Transverse colon (tissue), 4 donors: Measurements from ENCODE around the gene HSD17B8. TPM values are rescaled to one million over a fixed set of nuclear protein-coding genes. Genes with fewer than 3 reads are reported as not detected.

ENCODE experiments used
- DNase-seq: peaks from one replicate; pipeline ENCODE4 v3.0.0-alpha.2; 2019
- H3K27ac ChIP-seq, 4 donors: fragments of 200-600 bp; sonication (generic); 2 replicates each; pipeline ENCODE4 v1.5.1; 2016 to 2018; ENCODE audit warnings: inconsistent platforms in 4 of 4
- H3K27me3 ChIP-seq: fragments of 200-600 bp; sonication (generic); 2 replicates; pipeline ENCODE4 v1.5.1; 2017; ENCODE audit warnings: inconsistent platforms
- H3K36me3 ChIP-seq, 4 donors: fragments of 200-600 bp; sonication (generic); 2 replicates each; pipeline ENCODE4 v1.5.1; 2017 to 2019; ENCODE audit warnings: inconsistent platforms in 4 of 4
- H3K4me1 ChIP-seq, 4 donors: fragments of 200-600 bp; sonication (generic); 2 replicates each; pipeline ENCODE4 v1.5.1; 2017 to 2020; ENCODE audit warnings: inconsistent platforms in 4 of 4
- H3K4me3 ChIP-seq, 4 donors: fragments of 200-600 bp; sonication (generic); 1 replicate in 1 of 4; 2 replicates in 3 of 4; pipeline versions ENCODE4 v1.5.1 to v1.6.1; 2017 to 2019; ENCODE audit warnings: inconsistent platforms in 4 of 4
- H3K9me3 ChIP-seq, 2 donors: fragments of 200-600 bp; sonication (generic); 2 replicates each; pipeline ENCODE4 v1.5.1; 2017 to 2019; ENCODE audit warnings: inconsistent platforms in 2 of 2
- EP300 ChIP-seq: sonication (generic); formaldehyde crosslinking; IDR thresholded peaks from one replicate; pipeline ENCODE4 v1.6.1; 2017; ENCODE audit warnings: antibody characterized with exemption, low read depth
- POLR2A ChIP-seq: fragments of 450-650 bp; IDR thresholded peaks from one replicate; pipeline ENCODE4 v1.6.1; 2016; ENCODE audit warnings: antibody characterized with exemption, mild to moderate bottlenecking, moderate library complexity
- POLR2AphosphoS5 ChIP-seq, 3 donors: sonication (generic); formaldehyde crosslinking; IDR thresholded peaks; one replicate each; pipeline ENCODE4 v1.6.1; 2016; ENCODE audit warnings: antibody characterized with exemption in 3 of 3
- WGBS, 2 donors: methylation state at CpG; one replicate each; pipeline ENCODE4 v1.1.5; 2018; ENCODE audit warnings: low coverage in 1 of 2; 5-methylcytosine and 5-hydroxymethylcytosine counted together
- in situ Hi-C, 4 donors: fragments of 200-750 bp; cut with MboI; loops; one replicate each; pipeline versions ENCODE4 v1.15.0 to v1.15.1; 2017; ENCODE audit warnings: low sequenced_read_pairs in 3 of 4, low pct_ligation_motif_present in 1 of 4, low pct_unique_long_range_greater_than_20kb in 1 of 4
- intact Hi-C: fragments of 100-400 bp; cut with DNase I; formaldehyde crosslinking; loops from one replicate; pipeline ENCODE4 v1.15.1; 2023; ENCODE audit warnings: low total_unique reads
- total RNA-seq, 4 donors: library from RNA; depleted of rRNA; stranded (reverse); fragments of >200 nt; gene quantifications; one replicate each; pipeline ENCODE4 v1.1.0, GENCODE V29; 2016
- TF ChIP-seq, protein P1 (sequence below), 5 experiments: fragments of 200-600 bp in 3 of 5; fragments of 450-650 bp in 2 of 5; sonication (generic) in 3 of 5; IDR thresholded peaks; 1 replicate in 2 of 5; 2 replicates in 3 of 5; pipeline ENCODE4 v1.5.1; 2016 to 2017; ENCODE audit warnings: antibody characterized with exemption in 5 of 5, inconsistent platforms in 3 of 5, mild to moderate bottlenecking in 2 of 5, moderate library complexity in 1 of 5

HSD17B8 gene
- total RNA-seq, 4 donors from 2014 or later: 34.3 to 65.7 (median 43.1) TPM

DNA sequence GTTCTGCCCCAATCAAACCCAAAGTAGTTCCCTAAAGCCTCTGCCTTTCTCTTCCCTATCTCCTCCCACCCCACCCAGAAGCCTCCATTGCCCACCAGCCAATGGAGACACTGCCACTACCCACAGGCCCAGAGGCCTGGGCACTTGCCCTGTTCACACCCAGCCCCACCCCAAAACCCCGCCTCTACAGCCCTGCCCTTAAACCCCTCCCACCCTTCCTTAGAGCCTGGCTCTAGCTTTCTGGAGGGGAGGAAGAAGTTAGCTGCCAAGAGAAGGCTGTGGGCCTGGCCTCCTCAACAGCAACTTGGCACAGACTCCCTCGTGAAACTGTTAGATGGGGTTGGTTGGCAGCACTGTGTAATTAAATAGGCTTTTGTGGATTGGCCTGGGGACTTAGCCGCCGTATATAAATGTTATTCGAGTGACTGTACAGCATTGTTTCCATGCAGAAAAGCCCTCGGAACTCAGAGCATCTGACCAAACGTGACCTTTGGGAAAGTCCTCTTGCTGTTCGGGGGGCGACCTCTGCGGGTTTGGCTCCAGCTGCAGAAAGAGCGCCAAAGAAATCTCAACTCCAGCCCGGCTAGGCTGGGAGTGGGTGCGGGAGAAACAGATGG, 43.6 kb upstream of the HSD17B8 start:
- TF ChIP-seq, protein P1, sequence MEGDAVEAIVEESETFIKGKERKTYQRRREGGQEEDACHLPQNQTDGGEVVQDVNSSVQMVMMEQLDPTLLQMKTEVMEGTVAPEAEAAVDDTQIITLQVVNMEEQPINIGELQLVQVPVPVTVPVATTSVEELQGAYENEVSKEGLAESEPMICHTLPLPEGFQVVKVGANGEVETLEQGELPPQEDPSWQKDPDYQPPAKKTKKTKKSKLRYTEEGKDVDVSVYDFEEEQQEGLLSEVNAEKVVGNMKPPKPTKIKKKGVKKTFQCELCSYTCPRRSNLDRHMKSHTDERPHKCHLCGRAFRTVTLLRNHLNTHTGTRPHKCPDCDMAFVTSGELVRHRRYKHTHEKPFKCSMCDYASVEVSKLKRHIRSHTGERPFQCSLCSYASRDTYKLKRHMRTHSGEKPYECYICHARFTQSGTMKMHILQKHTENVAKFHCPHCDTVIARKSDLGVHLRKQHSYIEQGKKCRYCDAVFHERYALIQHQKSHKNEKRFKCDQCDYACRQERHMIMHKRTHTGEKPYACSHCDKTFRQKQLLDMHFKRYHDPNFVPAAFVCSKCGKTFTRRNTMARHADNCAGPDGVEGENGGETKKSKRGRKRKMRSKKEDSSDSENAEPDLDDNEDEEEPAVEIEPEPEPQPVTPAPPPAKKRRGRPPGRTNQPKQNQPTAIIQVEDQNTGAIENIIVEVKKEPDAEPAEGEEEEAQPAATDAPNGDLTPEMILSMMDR (IDR thresholded peaks at IDR 0.05): no peak
- TF ChIP-seq POLR2AphosphoS5 (IDR thresholded peaks at IDR 0.05): peak in 2 of 3 donors; percentile 10 to 16
- 23% methylated on average over 13 of the region's 13 CpGs; no CpG with 5 or more reads in 1 of the 2 donors for WGBS, 2 donors
- peak overlapping the region in 2 of 4 donors; percentile 41 to 53 for H3K4me3 ChIP-seq
- intact Hi-C loops: loop anchor here (10.0 kb wide), 1 partner anchor 84 kb away; no protein-coding TSS in a partner anchor
- no peaks in the 10 kb centered on the region for H3K9me3 ChIP-seq
- peak overlapping the region; percentile 58 to 82 (median 74) for H3K27ac ChIP-seq
- H3K4me1 ChIP-seq: peaks cover 4 to 17% (median 15%) of the 10 kb centered on the region in 4 donors
- H3K36me3 ChIP-seq: no peaks in the 10 kb centered on the region
- no peaks in the 10 kb centered on the region for H3K27me3 ChIP-seq
- in situ Hi-C loops: loop anchor here in 2 of 4 donors (10.0 kb wide), 1 partner anchor 84 kb away; no protein-coding TSS in a partner anchor
- DNase-seq: peak; percentile 78

DNA sequence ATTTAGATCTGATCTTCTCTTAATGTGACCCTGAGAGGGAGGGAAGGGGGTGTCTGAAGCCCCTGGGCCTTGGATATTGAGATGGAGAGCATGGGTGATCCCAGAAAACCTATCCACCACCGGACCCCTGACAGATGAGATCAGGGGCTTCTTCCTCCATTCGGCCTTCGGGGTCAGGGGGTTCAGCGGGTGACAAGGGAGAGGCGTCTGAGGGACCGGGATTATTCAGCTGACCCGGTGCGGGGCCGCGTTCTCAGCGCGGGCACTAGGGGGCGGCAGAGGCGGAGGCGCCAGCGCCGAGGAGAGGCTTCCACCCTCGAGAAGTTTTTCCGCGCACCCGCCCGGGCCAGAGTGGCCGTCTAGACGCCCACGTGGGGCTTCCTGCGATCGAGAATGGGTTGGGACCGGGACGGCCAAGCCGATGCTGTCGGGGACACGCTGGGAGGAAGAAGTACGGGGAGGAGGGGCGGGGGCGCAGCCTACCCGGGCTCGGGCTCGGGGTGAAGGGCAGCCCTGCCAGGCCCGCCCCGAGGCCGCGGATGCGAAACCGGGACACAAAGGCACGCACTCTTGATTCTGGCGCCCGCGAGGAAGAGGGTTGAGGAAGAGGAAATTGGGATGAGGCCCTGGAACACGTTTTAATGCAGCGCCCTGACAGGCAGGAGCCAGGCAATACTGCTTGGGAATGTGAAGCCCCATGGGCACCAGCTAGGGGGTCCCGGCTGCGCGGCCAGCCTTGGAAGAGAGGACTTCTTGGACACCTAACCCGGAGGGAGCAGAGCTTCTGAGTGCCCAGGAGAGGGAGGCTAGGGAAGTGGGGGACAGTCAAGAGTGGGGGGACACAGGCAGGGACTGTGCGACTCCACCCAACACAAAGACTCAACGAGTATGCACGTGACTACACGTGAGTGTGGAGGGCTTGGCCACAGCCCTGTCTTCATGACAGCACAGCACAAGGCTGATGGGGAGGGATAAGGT, 42.8 kb upstream of the HSD17B8 start:
- H3K9me3 ChIP-seq: no peaks in the 10 kb centered on the region
- H3K27ac ChIP-seq: peak overlapping the region; percentile 58 to 82 (median 74)
- H3K4me1 ChIP-seq: peaks cover 4 to 17% (median 15%) of the 10 kb centered on the region in 4 donors
- no peaks in the 10 kb centered on the region for H3K27me3 ChIP-seq
- peak; percentile 85 for DNase-seq
- peak overlapping the region; percentile 34 to 53 (median 38) for H3K4me3 ChIP-seq
- 15% methylated on average over 23 of the region's 58 CpGs; no CpG with 5 or more reads in 1 of the 2 donors for WGBS, 2 donors
- in situ Hi-C loops (loop anchor here in 2 of 4 donors (10.0 kb wide), 1 partner anchor 83 kb away; no protein-coding TSS in a partner anchor), intact Hi-C loops (loop anchor here (10.0 kb wide), 1 partner anchor 83 kb away; no protein-coding TSS in a partner anchor)
- H3K36me3 ChIP-seq: no peaks in the 10 kb centered on the region
- no peak for TF ChIP-seq POLR2A
- TF ChIP-seq, protein P1 (IDR thresholded peaks at IDR 0.05): peak; percentile 94 to 96 (median 94)

DNA sequence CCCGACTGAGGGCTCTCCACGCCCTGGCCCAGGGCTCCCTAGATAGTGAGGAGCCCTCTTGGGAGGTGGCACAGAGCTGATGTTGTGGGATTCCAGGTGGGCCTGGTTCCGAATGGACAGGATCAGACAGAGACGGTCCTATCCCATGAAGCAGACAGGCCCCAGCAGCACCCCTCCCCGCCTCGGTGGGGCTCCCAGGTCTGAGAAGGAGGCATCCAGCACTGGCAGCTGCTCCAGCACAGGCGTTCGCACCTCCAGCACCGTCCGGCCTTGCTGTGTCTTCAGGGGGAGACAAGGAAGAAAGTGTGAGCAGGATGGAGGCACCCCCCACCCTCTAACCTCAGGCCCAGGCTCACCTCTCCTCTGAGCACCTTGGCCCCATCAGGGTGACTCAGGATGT, 40.9 kb upstream of the HSD17B8 start:
- in situ Hi-C loops (loop anchor here in 2 of 4 donors (10.0 kb wide), 1 partner anchor 81 kb away; no protein-coding TSS in a partner anchor), intact Hi-C loops (loop anchor here (10.0 kb wide), 1 partner anchor 81 kb away; no protein-coding TSS in a partner anchor)
- no peaks in the 10 kb centered on the region for H3K9me3 ChIP-seq

More for the DNA sequence above, 40.9 kb upstream of the HSD17B8 start:
- no peak overlapping the region for H3K27ac ChIP-seq
- H3K4me1 ChIP-seq: peaks cover 4 to 17% (median 15%) of the 10 kb centered on the region in 4 donors
- TF ChIP-seq, protein P1 (IDR thresholded peaks at IDR 0.05): no peak
- TF ChIP-seq EP300 (no peak), POLR2AphosphoS5 (IDR thresholded peaks at IDR 0.05) (no peak), POLR2A (no peak)
- H3K4me3 ChIP-seq: no peak overlapping the region
- 78% methylated on average over 10 of the region's 10 CpGs; no CpG with 5 or more reads in 1 of the 2 donors for WGBS, 2 donors
- H3K27me3 ChIP-seq: no peaks in the 10 kb centered on the region
- DNase-seq: no peak
- no peaks in the 10 kb centered on the region for H3K36me3 ChIP-seq
